ENCODE data around the gene ACMSD.

- TF ChIP-seq POLR2AphosphoS5 (IDR thresholded peaks at IDR 0.05) (no peak), CTCF (IDR thresholded peaks at IDR 0.05) (no peak), EP300 (IDR thresholded peaks at IDR 0.05) (no peak)
Measured at GRCh38 chr2:134865067-134865787, 26.8 kb downstream of the ACMSD start.
